Activated T-helper 1 cell treated with Interleukin-2 at 50 U/mL for 16 hours (primary cell): ENCODE data around the gene STEAP1B.

Source experiments
- DNase-seq: peaks from one replicate; pipeline ENCODE4 v3.0.0-alpha.2; 2020; ENCODE audit warnings: low read depth

The STEAP1B gene

GRCh38 chr7:22429386-22429785 lies 70.6 kb downstream of the STEAP1B start:
- DNase-seq = no peak

GRCh38 chr7:22427855-22428254 lies 72.1 kb downstream of the STEAP1B start:
- DNase-seq = no peak

- no peak for DNase-seq
These were observed 72.9 kb downstream of the STEAP1B start for GRCh38 chr7:22427104-22427503.

GRCh38 chr7:22426463-22427094 lies 73.4 kb downstream of the STEAP1B start:
- DNase-seq = no peak

- no peak for DNase-seq
These were observed 74.6 kb downstream of the STEAP1B start for GRCh38 chr7:22425361-22425760.

- DNase-seq = no peak
These were observed 77.0 kb downstream of the STEAP1B start for GRCh38 chr7:22422831-22423615.

GRCh38 chr7:22420973-22421635 lies 78.9 kb downstream of the STEAP1B start:
- no peak for DNase-seq

GRCh38 chr7:22420008-22420407 lies 80.0 kb downstream of the STEAP1B start:
- DNase-seq = no peak

- DNase-seq = no peak
These were observed 80.5 kb downstream of the STEAP1B start for GRCh38 chr7:22419488-22419887.

- DNase-seq = no peak
These were observed 81.5 kb downstream of the STEAP1B start for GRCh38 chr7:22418251-22419046.

- no peak for DNase-seq
These were observed 82.1 kb downstream of the STEAP1B start for GRCh38 chr7:22417841-22418240.

- DNase-seq = no peak
These were observed 82.6 kb downstream of the STEAP1B start for GRCh38 chr7:22417349-22417748.

- DNase-seq = no peak
These were observed 85.6 kb downstream of the STEAP1B start for GRCh38 chr7:22414424-22414823.

GRCh38 chr7:22413211-22413610 lies 86.8 kb downstream of the STEAP1B start:
- DNase-seq = no peak

GRCh38 chr7:22411977-22412693 lies 87.9 kb downstream of the STEAP1B start:
- DNase-seq = no peak

GRCh38 chr7:22406715-22407114 lies 93.3 kb downstream of the STEAP1B start:
- no peak for DNase-seq

GRCh38 chr7:22404421-22405023 lies 95.5 kb downstream of the STEAP1B start:
- no peak for DNase-seq

GRCh38 chr7:22403344-22403743 lies 96.6 kb downstream of the STEAP1B start:
- DNase-seq = no peak

- no peak for DNase-seq
These were observed 97.7 kb downstream of the STEAP1B start for GRCh38 chr7:22402250-22402649.

- DNase-seq = no peak
These were observed 98.9 kb downstream of the STEAP1B start for GRCh38 chr7:22400936-22401553.
